Central memory CD8-positive, alpha-beta T cell (primary cell): Measurements from ENCODE around the gene ISG15.
A peak's percentile ranks its signal among the peaks of the same experiment; 100 is the strongest.
"Not testable (repeated sequence)": the region's sequence is repeated elsewhere in the genome, so short reads cannot be mapped to it uniquely, and the experiment has no call there.

Experiments used
- ATAC-seq: fragments of 150-1000 bp; cut with Tn5 transposase; replicated peaks from 2 replicates; pipeline ENCODE4 v1.10.0; 2022; ENCODE audit warnings: mild to moderate bottlenecking, moderate FRiP score, moderate number of reproducible peaks; ENCODE audit not compliant: poor library complexity, severe bottlenecking; ENCODE audit errors: extremely low read depth
- DNase-seq, 2 donors: peaks; one replicate each; pipeline ENCODE4 v3.0.0; 2021; ENCODE audit warnings: low spot score in 2 of 2
- H3K27ac Mint-ChIP-seq: one replicate; pipeline ENCODE4 v1.8.0; 2022; ENCODE audit warnings: low read depth, mild to moderate bottlenecking, moderate library complexity, mixed read lengths
- H3K27me3 Mint-ChIP-seq: one replicate; pipeline ENCODE4 v1.8.0; 2022; ENCODE audit warnings: mixed read lengths
- H3K36me3 Mint-ChIP-seq: one replicate; pipeline ENCODE4 v1.8.0; 2022; ENCODE audit warnings: mild to moderate bottlenecking, moderate library complexity, mixed read lengths; ENCODE audit not compliant: insufficient read depth
- H3K4me1 Mint-ChIP-seq: one replicate; pipeline ENCODE4 v1.8.0; 2022; ENCODE audit warnings: mixed read lengths
- H3K4me3 Mint-ChIP-seq: one replicate; pipeline ENCODE4 v1.8.0; 2022; ENCODE audit warnings: mild to moderate bottlenecking, moderate library complexity, mixed read lengths
- H3K9me3 Mint-ChIP-seq: one replicate; pipeline ENCODE4 v1.8.0; 2022; ENCODE audit warnings: mixed read lengths

ISG15 gene

DNA sequence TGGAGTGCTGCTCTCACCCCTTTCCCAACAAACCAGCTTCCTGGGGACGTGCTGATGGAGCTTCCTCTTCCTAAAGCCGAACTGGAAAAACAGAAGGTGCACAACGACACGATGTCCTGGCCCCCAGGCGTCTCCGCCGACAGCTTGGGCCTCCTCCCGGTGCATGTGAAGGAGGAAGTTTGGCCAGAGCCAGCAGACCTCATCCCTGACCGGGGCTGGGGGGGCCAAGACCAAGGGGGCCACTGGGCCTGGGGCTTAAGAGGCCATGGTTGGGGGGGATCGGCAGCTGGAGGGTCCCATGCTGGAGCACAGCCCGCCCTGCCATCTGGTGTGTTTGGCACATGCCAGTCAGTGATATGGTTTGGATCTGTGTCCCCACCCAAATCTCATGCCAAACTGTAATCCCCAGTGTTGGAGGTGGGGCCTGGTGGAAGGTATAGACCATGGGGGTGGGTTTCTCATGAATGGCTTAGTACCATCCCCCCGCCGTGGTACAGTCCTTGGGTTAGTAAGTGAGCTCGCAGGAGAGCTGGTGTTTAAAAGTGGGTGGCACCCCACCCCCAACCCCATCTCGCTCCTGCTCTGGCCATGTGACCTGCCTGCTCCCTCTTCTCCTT, 19.8 kb upstream of the ISG15 start:
- ATAC-seq (no peak), DNase-seq (no peak)
- Mint-ChIP-seq H3K4me1 (peaks cover 6% of the 10 kb centered on the region), H3K9me3 (no peaks in the 10 kb centered on the region), H3K27ac (no peak overlapping the region), H3K36me3 (peaks cover 2% of the 10 kb centered on the region), H3K4me3 (no peak overlapping the region), H3K27me3 (peaks cover 75% of the 10 kb centered on the region)

DNA sequence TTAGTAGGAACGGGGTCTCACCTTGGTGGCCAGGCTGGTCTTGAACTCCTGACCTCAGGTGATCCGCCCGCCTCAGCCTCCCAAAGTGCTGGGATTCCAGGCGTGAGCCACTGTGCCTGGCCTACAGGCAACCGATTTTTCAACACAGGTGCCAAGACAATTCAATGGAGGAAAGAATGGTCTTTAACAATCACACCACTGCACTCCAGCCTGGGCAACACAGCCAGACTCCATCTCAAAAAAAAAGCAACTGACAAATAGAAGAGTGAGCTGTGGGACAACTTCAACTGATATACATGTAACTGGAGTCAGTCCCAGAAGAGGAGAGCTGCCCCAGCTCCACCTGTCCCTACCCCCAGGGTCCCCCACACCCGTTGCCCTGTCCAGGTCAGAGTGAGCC, 18.8 kb upstream of the ISG15 start:
- H3K36me3 Mint-ChIP-seq, H3K27ac Mint-ChIP-seq, H3K4me3 Mint-ChIP-seq, H3K9me3 Mint-ChIP-seq, ATAC-seq, DNase-seq, H3K4me1 Mint-ChIP-seq: not testable (repeated sequence)
- peaks cover 65% of the 10 kb centered on the region for H3K27me3 Mint-ChIP-seq

DNA sequence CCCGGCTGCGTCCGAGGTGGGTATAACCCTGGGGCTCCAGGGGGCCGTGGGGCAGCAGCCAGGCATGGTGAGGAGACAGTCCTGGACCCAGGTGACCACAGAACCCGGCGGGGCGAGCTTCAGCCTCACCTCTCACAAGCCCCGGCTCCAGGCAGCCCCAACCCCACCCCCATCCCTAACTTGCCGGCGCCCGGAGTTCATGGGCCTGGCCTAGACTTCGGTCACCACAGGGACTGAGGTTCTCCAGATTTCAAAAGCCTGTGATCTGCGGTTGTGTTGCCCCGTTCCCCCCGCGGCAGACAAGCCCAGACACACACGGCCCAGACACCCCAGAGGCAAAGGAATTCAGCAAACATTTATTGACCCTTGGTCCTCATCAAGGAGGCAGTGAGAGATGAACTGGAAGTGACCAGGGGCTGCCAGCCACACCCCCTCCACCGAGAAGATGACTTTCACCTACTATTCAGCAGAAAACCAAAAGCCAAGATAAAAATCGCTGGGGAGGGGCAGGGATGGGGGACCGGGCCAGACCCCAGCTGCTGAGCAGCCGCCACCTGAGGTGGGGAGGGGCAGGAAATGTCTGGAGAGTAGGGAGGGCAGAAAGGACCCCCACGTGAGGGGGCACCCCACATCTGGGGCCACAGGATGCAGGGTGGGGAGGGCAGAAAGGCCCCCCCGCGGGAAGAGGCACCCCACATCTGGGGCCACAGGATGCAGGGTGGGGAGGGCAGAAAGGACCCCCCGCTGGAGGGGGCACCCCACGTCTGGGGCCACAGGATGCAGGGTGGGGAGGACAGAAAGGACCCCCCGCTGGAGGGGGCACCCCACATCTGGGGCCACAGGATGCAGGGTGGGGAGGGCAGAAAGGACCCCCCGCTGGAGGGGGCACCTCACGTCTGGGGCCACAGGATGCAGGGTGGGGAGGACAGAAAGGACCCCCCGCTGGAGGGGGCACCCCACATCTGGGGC, 17.3 kb upstream of the ISG15 start:
- Mint-ChIP-seq H3K4me3 (no peak overlapping the region), H3K9me3 (no peaks in the 10 kb centered on the region), H3K4me1 (peaks cover 11% of the 10 kb centered on the region), H3K27ac (no peak overlapping the region), H3K36me3 (peaks cover 7% of the 10 kb centered on the region), H3K27me3 (peaks cover 61% of the 10 kb centered on the region)
- DNase-seq (no peak), ATAC-seq (no peak)

DNA sequence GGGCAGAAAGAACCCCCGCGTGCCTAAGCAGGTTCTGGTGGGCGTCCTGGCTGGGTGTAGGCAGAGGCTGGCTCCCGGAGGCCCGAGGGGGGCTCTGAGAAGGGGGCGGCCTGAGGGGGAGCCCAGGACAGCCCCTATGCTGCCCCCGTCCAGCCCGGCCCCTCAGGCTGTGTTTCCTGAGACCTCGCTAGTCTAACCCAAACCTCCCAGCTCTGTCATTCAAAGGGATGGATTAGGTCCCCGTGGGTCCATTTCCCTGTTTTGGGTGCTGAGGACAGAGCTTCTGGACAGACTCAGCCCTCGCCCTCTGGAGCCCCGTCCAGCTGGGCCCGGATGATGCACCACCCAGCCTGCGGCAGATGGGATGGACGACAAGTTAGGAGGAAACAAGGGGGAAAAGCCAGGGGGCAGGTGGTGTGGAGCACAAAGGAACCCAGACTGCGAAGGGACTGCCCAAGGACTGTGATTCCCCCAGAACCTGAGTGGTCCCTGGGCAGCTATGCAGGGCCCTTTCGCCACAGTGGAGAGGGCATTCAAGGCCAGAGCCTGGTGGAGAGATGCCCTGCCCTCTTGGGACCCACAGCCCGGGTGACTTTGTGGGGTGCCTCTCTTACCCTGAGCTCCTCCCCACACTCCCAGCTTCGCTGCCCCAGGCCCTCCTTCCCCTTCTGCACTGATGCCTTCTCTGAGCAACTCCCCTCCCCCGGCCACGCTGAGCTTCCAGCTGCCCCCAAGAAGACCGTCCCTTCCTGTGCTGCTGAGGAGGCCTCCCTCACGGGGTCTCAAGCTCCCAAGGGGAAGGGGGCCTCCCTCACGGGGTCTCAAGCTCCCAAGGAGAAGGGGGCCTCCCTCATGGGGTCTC, 16.2 kb upstream of the ISG15 start:
- Mint-ChIP-seq H3K36me3 (peaks cover 7% of the 10 kb centered on the region), H3K9me3 (no peaks in the 10 kb centered on the region), H3K27me3 (peaks cover 53% of the 10 kb centered on the region), H3K27ac (no peak overlapping the region), H3K4me3 (no peak overlapping the region), H3K4me1 (peaks cover 13% of the 10 kb centered on the region)
- DNase-seq: no peak
- ATAC-seq: no peak

DNA sequence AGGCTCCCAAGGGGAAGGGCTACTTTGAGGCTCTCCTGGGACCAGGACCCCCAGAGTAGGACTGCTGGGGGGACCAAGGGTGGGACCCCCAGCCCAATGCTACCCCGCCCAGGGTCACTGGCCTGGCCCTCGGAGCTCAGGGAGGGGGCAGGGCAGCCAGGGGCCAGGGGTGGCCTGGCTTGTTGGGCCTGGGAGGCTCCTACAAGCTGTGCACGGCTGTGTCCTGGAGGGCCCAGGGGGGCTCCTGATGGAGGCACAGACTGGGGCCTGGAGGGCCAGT, 15.6 kb upstream of the ISG15 start:
- Mint-ChIP-seq H3K27me3 (peaks cover 47% of the 10 kb centered on the region), H3K4me3 (no peak overlapping the region), H3K27ac (no peak overlapping the region), H3K9me3 (no peaks in the 10 kb centered on the region), H3K4me1 (peaks cover 13% of the 10 kb centered on the region), H3K36me3 (peaks cover 7% of the 10 kb centered on the region)
- no peak for DNase-seq
- ATAC-seq: no peak

DNA sequence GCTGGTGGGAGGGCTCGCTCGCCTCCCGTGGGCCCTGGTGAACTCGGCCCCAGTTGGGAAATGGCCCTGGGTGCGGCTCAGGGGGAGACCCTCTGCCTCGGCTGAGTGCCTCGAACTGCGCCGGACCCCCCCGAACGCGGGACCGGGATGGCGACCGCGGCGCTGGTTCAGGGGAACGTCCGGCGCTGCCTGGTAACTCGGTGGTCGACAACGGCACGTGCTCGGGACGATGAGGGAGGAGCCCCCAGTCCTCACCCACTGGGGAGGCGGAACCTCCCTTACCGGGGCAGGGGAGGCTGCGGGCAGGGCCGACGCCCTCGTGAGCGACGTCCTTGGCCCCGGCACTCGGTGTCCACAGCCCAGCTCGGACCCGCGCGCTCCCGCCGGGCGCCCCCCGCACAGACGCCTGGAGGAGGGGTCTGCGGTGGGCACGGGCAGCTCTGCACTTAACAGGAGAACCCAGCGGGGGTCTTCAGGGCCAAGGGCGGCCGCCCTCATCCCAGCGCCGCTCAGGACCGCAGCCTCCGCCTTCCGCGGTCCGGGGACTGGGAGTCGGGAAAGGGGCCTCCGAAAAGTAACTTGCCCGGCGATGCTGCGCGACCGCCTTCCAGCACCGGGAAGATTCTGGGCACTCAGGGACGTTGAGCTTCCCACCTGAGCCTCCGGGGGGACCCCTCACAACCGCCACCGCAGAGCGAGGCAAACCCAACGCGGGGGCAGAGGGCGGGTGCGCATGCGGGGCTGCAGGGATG, 15.1 kb upstream of the ISG15 start:
- no peak overlapping the region for H3K27ac Mint-ChIP-seq
- ATAC-seq (no peak), DNase-seq (no peak)
- H3K4me3 Mint-ChIP-seq: no peak overlapping the region
- no peaks in the 10 kb centered on the region for H3K9me3 Mint-ChIP-seq
- peaks cover 47% of the 10 kb centered on the region for H3K27me3 Mint-ChIP-seq
- H3K36me3 Mint-ChIP-seq: peaks cover 7% of the 10 kb centered on the region
- H3K4me1 Mint-ChIP-seq: peaks cover 13% of the 10 kb centered on the region

DNA sequence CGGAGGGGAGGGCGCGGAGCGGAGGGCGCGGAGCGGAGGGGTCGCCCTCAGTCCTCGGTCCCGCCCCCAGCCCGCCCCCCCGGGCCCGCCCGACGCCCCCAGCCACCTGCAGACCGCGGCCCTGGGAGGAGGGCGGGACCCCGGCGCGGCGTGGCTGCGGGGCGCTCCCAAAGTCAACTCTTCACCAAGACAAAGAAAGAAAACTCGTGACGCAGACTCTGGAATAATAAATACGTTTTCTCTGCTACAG, 14.6 kb upstream of the ISG15 start:
- Mint-ChIP-seq H3K27me3 (peaks cover 46% of the 10 kb centered on the region), H3K9me3 (no peaks in the 10 kb centered on the region), H3K4me1 (peaks cover 13% of the 10 kb centered on the region), H3K4me3 (no peak overlapping the region), H3K27ac (no peak overlapping the region), H3K36me3 (peaks cover 7% of the 10 kb centered on the region)
- ATAC-seq (no peak), DNase-seq (no peak)

DNA sequence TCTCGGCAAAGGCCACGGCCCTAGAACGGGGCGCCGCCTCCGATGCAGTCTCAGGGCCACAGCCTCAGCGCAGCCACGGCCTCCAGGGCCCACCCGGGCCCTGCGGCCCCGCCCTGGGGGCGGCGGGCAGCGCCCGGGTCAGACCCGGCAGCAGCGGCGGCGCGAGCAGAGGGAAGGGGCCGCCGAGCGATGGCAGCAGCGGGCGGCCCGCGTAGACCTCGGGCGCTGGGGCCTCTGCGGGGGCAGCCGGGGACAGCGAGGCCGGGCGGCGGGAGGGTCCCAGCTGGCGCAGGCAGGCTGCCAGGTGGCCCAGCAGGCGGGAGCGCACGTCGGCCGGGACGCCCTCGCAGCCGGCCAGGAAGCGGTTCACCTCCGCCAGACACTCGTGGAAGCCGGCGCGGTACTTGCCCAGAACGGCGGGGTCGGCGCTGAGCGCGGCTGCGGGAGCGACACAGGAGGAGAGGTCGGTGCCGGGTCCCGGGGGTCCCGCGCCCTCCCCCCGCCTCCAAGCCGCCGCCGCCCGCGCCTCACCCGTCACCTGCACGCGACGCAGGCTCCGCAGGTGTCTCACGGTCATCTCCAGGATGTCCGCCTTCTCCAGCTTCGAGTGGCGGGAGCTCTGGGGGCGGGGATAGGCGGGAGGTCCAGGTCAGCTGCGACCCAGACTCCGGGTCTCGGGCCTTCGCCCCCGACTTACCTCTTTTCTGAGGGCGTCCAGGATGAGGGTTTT, 14.1 kb upstream of the ISG15 start:
- DNase-seq: no peak
- Mint-ChIP-seq H3K9me3 (no peaks in the 10 kb centered on the region), H3K36me3 (peaks cover 7% of the 10 kb centered on the region), H3K27me3 (peaks cover 51% of the 10 kb centered on the region), H3K4me3 (peak overlapping the region; percentile 11), H3K4me1 (peaks cover 13% of the 10 kb centered on the region), H3K27ac (no peak overlapping the region)
- no peak for ATAC-seq

DNA sequence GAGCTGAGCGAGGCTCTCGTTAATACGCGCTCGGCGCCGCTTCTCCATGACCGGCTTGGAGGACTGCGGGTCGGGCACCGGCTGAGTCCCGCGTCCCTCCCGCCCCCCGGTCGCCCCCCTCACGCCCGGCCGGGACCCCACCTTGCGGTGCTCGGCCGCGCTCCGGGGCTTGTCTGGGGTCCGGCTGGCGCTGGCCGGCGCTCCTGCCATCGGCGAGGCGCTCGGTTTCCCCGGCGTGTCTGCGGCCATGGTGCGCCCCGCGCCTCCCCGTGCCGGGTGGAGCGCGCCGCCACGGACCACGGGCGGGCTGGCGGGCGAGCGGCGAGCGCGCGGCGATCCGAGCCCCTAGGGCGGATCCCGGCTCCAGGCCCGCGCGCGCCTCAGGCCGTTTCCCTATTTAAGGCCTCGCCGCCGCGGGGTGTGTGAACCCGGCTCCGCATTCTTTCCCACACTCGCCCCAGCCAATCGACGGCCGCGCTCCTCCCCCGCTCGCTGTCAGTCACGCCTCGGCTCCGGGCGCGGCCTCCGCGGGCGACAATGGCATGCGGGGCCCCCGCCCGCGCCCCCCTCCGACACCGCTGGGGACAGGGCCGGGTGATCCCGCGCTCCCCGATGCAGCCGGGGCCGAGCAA, 13.5 kb upstream of the ISG15 start, which contains the start of gene HES4:
Gene HES4 (minus strand): TSS at position 373 of the 632 bp plus-strand sequence. CDS start 124 bp downstream, at position 249.
- Mint-ChIP-seq H3K36me3 (peaks cover 7% of the 10 kb centered on the region), H3K9me3 (no peaks in the 10 kb centered on the region), H3K4me3 (peak within 1 kb of the TSS; percentile 72), H3K27me3 (peaks cover 53% of the 10 kb centered on the region), H3K27ac (peak within 1 kb of the TSS; percentile 79), H3K4me1 (peaks cover 16% of the 10 kb centered on the region)
- DNase-seq: no peak
- ATAC-seq: peak; percentile 37

DNA sequence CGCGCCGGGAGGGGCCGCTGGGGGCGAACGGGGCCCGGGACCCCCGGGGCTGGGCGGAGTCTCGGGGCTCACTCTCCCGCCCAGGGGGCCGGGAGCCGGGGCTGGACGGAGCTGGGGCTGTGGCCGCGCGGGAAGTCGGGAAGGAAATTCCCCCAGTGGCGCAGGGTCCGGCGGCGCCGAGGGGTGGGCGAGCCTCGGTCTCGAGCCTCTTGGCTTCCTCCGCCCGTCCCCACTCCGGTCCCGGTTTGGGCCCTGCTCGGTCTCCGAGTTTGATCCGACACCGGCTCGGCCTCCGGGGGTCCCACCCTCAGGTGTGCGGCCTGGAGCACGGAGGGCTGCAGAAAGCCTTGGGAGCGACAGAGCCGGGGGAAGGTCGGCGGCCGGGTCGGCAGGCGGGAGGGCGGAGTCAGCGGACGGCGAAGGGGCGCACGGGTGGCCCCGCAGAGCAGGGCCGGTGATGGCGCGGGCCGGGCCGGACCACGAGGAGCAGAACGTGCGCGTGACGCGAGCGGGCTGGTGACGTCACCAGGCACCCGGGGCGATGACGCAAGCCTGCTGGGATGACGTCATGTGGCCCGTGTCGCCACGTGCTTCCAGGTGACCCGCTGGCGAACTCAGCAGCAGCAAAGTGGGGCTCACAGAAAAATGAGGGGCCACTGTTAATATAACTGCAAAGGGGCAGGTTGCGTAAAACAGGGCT, 12.8 kb upstream of the ISG15 start:
- H3K4me3 Mint-ChIP-seq: peak overlapping the region; percentile 72
- H3K36me3 Mint-ChIP-seq: peaks cover 7% of the 10 kb centered on the region
- peaks cover 22% of the 10 kb centered on the region for H3K4me1 Mint-ChIP-seq
- peak overlapping the region; percentile 79 for H3K27ac Mint-ChIP-seq
- peaks cover 53% of the 10 kb centered on the region for H3K27me3 Mint-ChIP-seq
- ATAC-seq (peak; percentile 46), DNase-seq (peak; percentile 71)
- H3K9me3 Mint-ChIP-seq: no peaks in the 10 kb centered on the region
